GM21737 (cell line): ENCODE measurements around the gene DEXI.
"Not testable (repeated sequence)": the region's sequence is repeated elsewhere in the genome, so short reads cannot be mapped to it uniquely, and the experiment has no call there.

ENCODE experiments used
- ATAC-seq: cut with Tn5 transposase; IDR thresholded peaks from one replicate; pipeline ENCODE4 v1.9.1; 2021; ENCODE audit warnings: mild to moderate bottlenecking, moderate library complexity; ENCODE audit not compliant: unreplicated experiment

The DEXI gene

DNA sequence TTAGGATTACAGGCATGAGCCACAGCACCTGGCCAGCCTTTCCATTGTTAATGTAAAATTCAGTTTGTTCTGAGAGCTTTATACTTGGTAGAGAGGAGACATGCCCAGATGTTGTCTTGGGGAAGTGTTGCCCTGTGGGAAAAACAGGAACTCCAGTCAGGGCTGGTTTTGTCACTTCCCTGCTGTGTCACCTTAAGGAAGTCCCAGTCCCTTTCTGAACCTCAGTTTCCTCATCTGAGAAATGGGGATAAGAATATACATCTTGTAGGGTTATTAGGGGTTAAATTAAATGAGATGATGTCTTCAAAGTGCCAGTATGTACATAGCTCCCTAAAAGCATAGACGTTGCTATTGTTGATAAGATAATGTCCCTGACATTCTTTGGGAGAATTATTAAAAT lies 27.3 kb upstream of the DEXI start:
- ATAC-seq = no peak

DNA sequence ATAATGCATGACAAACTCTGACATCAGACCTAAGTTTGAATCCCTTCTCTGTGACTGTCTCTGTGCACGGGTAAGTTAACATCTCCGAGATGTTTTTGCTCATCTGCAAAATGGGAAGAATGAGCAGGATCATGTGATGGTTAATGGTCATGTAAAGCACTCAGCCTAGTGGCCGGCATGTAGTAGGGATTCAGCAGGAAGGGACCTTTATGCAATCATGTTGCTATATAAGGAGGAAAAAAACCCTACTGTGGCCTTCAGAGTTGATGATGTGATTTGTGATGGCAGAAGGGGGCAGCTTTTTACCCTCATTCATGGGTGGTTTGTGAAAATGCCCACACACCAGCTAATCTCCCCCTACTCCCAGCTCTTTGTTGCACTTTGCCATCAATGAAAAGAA lies 26.2 kb upstream of the DEXI start:
- no peak for ATAC-seq

DNA sequence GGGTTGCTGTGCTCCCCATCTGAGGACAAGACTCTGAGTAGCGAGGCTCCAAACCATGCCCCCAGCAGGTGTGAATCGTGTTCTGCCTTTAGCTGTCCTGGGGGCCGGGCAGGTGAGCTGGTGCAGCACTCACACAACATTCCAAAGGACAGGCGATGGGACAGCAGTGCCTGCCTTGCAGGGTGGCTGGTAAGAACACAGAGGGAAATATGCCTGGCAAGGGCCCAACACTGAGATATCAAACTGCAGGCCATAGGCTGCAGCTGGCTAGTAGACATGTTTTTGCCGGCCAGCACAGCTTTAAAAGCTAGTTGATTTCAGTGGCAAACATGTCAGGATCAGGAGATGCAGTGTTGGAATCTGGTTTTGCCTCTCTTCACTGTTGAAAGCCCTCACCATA lies 25.7 kb upstream of the DEXI start:
- no peak for ATAC-seq

DNA sequence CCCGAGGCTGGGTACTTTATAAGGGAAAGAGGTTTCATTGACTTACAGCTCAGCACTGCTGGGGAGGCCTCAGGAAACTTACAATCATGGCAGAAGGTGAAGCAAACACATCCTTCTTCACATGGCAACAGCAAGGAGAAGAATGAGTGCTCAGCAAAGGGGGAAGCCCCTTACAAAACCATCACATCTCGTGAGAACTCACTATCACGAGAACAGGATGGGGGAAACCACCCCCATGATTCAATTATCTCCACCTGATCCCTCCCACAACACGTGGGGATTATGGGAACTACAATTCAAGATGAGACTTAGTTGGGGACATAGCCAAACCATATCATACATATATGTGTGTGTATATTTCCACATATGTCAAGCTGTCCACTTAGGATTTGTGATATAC lies 24.3 kb upstream of the DEXI start:
- not testable (repeated sequence) for ATAC-seq

DNA sequence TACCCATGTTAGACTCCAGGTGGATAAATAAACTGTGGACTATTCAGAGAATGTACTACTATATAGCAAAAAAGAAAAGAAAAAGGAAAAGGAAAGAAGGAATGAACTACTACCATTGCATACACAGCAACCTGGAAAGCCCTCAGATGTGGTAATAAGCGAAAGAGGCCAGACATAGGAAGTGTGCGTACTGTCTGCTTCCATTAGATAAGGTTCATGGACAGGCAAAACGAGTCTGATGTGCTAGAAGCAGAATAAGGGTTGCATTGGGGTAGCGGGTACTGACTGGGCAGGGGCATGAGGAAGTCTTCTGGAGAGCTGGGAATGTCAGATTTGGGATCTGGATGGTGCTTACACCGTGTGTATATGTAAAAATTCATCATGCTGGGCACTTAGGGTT lies 23.9 kb upstream of the DEXI start:
- ATAC-seq = no peak

DNA sequence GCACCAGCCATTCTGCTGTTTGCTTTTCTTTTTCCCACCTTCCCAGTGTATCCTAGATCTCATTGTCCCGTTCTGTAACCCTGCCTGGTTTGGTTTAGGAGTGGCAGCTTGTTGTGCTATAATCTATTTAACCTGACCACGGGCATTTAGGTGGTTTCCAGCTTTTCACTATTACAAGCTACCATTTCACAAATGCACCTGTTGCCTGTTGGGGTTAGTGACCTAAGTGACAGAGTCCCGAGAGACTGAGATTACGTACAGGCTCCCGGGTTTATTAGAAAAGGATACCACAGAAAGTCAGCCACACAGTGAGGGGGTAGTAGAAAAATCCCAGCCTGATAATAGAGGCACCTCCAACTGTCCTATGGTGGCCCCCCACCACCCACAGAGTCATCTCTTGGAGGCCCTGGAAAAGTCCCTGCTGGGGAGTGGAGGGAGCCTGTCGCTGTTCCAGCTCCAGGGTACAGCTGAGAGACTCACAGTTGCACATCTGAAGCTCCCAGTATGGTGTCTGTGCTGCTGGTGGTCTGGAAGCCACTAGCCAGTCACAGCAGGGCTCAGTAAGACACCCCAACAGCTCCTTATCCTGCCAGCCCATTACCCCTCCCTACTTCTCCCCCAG lies 23.3 kb upstream of the DEXI start:
- ATAC-seq = peak; percentile 68

DNA sequence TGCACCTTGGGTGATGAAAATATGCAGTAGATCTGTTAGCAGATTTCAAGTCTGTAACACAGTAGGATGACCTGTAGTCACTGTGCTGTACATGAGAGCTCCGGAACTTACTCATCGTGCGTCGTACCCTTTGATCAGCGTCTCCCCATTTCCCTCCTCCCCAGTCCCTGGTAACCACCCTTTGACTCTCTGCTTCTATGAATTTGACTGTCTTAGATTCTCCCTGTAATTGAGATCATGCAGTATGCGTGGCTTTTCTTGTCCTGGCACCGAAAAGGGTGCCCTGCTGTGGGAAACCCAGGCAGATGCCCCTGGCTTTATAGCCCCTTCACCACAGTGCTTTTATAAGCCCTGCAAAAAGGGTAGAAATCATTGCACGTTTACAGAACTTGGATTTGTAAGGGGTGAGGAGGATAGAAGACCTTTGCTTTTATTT lies 22.6 kb upstream of the DEXI start:
- peak; percentile 39 for ATAC-seq

DNA sequence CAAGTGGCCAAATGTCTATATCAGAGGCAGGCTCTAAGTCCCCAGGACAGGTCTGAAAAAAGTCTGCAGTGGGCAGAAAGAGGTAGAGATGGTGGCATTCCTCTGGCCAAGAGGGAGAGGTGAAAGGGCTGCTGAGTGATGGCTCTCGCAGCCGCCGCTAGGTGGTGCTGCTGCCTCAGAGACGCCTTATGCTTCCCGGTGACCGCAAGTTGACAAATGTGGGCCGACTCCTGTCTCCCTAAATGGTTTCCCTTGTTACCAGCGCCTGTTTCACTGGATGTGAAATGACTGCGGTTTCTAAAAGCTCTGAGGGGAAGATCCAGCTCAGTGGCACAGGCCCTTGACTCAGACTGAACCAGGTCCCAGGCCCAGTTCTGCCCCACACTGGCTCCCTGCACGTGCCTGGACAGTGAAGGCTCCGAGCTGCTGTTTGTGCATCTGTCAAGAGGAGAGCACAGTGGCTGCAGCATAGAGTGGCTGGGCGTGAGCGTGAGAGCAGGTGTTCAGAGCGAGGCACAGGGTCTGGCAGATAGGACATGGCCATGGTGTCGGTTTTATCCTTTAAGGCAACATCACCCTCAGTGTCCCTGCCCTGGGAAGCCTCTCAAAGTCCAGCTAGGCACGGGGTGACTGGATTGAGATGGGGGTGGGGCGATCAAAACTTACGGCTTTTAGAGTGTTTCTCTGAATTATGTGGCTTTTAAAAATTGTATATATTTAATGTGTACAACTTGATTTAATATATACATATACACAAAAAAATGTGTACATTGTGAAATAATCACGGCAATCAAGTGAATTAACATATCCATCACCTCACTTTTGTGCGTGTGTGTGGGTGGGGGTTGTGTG lies 22.0 kb upstream of the DEXI start:
- ATAC-seq = no peak

DNA sequence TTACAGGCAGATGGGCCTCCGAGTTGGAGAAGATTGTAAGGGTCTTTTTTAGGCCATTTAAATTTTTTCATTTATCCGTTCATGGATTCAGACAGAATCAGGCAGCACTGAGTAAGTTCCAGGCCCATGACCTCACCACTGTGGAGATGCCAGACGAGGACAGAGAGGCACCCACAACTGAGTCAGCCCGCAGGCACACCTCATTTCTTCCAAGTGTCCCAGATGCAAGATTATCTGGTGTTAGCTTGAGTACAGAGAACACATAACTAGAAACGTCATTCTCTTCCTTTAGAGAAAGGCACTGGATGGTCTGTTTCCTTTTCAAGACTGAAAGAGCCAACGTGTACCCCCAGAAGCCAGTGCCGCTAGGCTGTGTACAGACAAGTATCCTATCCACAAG lies 19.0 kb upstream of the DEXI start:
- ATAC-seq = no peak

DNA sequence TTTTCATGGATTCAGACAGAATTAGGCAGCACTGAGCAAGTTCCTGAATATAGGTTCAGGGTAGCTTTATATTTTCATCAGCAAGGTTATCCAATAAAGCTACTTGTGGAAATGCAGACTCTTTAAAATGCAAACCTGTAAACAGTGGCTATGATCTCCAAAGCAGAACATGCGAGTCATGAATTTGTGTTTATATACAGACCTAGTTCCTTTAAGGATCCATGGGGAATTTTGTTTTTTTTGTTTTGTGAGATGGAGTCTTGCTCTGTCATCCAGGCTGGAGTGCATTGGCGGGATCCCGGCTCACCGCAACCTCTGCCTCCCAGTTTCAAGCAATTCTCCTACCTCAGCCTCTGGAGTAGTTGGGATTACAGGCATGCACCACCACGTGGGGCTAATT lies 16.9 kb upstream of the DEXI start:
- ATAC-seq = no peak

DNA sequence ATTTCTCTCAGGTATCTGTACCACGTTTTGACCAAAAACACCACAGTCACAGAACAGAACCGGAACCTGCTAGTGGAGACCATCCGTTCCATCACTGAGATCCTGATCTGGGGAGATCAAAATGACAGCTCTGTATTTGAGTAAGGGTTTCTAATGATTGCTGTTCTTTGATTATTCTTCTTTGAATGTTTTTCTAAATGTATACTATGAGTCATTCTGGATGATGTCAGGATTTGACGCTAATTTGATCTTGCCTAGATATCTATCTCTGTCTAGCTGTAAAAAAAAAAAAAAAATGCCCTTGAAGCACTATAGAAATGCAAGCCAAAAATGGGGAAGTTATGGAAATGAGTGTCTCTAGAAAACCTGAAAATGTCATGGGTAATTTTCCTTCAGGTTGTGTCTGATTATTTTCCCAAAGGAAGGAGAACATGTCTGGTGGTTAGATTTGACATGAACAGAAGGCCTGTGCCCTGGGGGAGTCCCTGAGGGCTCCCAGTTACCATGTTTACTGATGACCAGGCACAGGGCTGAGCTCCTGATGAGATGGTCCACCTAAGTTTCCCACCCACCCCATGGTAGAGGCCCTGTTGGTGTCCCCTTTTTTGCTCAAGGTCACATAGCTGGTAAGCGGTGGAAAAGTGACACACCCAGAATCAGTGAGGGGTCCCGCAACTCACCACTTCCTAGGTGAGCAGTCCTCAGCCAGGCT lies 15.7 kb upstream of the DEXI start:
- no peak for ATAC-seq

DNA sequence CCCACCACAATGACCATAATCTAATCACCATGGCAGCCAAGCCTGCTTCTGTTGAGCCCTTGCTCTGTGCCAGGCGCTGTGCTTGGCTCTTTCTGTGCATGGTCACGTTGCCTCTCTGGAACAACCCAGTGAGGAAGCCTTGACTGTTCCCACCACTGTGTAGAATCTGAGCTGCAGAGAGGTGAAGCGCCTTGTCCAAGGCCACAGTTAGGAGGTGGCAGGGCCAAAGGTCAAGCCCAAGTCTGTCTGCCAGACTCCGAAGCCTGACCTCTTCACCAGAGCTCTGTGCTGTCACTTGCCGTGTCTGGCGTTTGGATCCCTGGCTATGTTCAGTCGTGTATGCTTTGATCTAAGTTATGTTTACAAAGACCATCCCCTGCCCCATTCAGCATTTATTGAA lies 12.6 kb upstream of the DEXI start:
- no peak for ATAC-seq

DNA sequence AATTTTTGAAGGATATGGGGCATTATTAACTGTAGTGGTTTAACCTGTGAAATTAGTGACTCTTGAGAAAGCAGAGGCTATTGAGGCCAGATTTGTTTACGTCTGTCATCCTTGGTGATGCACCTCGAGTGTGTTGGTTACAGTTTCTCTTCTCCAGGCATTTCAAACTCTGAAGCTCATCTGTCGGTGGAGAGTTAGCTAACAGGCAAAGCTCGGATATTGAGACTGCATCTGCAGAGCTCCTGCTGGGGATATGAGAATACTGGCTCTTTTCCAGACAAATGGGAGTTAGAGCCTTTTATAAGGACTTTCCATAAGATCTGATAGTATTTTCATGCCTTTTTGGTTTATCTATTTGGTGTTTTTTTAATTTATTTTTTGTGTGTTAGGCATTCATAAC lies 8.8 kb upstream of the DEXI start:
- ATAC-seq = no peak

DNA sequence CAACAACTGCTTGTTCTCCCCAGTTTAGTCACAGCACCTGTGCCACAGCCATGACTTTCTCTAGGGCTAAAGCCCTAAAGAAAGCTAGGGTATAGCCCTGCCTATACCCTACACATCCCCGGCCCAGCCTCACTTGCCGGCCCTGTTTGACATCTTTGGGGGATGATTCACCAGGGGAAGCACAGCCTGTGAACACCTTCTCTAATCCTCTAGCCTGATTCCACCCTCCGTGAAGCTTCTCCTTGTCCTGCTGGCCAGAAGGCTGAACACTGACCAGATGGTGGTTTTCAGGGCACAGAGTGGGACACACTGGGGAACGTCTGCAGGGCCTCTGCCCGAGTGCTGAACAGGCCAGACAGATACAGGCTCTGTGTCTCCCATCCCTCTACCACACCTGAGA lies 8.1 kb upstream of the DEXI start:
- no peak for ATAC-seq

DNA sequence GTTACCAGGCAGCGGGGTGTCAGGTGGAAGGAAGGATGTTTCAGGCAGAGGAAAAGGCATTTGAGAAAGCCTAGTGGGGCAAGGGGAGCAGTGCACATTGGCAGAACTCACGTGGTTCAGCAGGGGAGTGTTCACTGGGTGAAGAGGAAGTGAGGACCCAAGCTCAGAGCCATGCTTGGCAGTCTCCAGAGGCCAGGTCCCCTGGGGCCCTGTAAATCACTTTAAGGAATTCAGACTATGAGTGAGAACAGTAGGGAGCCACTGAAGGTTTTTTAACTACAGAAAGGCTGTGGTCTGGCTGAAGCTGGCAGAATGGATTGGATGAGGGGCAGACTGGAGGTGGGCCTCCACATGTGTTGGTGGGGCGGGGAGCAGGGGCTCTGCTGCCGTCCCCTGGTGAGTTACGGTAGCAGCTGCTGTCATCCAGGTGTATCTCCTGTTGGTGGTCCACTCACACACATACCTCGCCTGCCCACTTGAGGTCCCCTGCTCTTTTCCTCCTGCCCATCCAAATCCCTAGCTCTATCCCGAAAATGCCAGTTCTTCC lies 7.2 kb upstream of the DEXI start:
- ATAC-seq = peak; percentile 70

DNA sequence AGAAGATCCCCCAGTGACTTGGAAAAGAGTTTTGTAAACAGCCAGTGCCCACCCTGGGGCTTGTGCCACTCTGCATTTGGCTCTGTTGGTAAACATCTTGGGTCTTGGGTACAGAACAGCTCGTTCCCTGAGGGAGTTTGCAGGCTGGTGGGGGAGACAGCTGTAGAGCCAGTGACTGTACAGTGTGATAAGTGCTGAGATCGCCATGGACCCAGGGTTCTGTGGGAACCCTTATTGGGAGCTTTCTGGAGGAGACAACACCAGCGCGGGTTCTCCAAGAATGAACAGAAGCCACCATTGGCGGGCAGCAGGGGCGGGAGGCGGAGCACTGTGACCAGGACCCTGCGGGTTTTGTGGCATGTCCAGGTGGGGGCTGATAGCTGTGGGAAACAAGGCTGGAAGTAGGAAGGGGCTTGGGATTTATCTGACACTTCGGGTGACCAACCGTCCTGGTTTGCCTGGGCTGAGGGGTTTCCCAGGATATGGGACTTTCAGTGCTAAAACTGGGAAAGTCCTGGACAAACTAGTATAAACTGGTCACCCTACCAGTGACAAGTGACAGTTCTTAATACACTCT lies 5.0 kb upstream of the DEXI start:
- ATAC-seq = no peak

DNA sequence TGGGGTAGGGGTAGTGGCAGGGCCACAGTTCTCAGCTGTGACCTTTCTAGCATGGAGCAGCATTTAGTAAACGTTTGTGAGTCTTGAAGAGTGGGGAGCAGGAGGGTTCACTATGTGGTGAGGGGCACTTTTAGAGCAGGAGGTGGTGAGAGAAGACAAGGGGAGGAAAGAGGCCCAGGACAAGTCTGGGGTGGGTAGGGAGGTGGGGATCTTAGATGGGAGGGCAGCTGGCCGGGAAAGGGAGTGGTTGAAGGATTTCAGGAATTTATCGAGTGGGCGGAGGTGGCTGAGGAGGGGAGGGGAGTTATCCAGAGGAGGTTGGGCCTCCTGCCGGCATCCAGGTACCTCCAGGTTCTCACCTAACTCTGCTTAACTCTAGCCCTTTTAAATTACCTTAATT lies 4.0 kb upstream of the DEXI start:
- ATAC-seq = no peak

DNA sequence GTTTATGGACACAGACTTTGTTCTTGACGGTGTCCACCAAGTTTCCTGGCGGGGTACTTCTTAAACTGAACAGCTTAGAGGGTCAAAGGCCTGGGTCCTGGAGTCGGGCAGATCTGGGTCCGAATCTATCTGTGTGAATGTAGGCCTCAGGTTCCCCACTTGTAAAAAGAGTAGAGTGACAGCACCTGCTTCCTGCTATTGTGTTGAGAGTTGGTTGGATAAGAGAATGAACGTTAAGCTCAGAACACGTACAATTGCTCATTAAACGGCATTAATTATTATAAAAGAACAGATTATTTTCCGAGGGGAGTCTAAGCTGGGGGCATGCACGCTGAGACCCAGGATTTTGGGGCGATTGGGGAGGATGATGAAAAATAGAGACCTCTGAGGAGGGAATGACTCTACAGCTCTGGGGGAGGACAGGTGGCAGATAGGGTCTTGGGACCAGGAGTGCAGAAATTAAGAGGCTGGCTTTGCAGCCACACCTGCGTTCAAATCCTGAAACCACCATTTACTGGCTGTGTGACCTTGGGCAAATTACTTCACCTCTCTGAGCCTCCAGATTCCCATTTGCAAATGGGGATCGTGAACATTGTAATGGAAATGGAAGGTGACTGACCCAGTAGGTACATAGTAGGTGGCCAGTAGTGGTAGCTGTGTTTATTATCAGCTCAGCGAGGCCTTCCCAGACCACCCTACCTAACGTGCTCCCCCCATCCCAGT lies 3.0 kb upstream of the DEXI start:
- ATAC-seq = no peak

DNA sequence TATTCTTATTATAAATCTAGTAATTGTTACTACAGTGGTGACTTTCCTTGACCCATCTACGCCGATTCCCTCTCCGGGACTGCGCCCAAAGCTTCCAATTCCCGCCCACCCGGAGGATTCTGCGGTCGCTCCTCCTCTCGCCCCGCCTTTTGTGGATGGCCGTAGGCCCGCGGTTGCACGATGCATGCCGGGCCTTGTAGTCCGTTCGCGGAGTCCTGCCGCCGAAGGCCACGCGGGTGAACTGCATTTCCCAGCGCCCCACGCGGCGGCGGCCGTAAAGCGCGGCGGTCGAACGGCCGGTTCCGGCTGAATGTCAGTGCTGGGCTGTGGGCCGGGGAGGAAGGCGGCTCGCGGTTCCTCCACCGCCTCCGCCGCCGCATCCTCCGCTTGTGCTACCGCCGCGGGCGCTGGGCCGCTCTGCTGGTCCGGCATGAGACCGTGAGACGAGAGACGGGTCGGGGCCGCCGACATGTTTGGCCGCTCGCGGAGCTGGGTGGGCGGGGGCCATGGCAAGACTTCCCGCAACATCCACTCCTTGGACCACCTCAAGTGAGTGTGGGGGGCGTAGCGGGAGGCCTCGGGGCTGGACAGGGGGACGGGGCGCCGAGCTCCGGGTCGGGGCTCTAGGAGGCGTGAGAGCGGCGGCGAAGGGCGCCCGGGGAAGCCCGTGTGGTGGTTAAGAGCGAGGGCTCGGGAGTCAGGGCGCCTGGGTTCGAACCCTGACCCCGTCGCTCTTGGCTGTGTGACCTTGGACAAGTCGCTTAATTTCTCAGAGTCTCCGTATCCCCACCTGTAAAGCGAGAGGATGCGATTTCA lies 2.2 kb upstream of the DEXI start, which contains the start of gene CLEC16A:
Gene CLEC16A, plus strand, starts transcription at position 316 of the 816 bp plus-strand sequence. Its CDS starts 154 bp downstream, at position 470.
- ATAC-seq = peak; percentile 66

DNA sequence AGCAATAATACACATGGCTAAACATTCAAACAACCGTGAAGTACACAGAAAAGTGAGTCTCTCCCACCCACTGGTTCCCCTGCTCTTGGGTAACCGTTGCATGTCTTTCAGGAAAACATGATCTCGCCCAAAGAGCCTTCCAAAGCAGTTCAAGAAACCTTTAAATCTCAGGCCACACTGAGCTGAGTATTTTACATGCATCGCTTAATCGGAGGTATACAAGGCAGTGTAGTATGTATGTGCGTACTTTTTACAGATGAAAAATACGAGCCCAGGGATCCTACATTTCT lies 741 bp upstream of the DEXI start:
- ATAC-seq = no peak
